Measurements from ENCODE around the gene CHD5. TPM values are rescaled to one million over a fixed set of nuclear protein-coding genes. Genes with fewer than 3 reads are reported as not detected.

The CHD5 gene
- under 1 TPM in 1 of 4 donors, not detected in 3; 0.30 TPM for total RNA-seq

DNA sequence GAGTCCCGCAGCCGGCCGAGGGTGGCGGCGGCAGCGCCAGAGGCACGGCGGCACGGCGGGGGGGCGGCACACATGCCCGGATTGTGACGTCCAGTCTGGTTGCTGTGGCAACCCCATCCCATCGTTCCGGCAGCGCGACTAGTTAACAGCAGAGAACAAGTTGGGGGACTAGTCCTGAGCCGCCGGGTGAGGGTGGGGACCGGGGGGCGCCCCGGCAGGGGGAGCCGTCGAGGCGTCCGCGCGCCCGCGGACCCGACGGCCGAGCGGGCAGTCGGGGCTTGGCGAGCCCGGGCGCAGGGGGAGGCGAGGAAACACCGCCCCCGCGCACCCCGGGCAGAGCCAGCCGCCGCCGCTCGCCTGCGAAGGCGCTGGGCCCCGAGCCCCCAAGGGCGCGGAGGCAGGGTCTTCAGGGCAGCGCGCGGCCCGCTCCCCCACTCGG, at the start of gene CHD5:
CHD5 (minus strand) TSS at position 54 of the 439 bp plus-strand sequence. CDS start 298 bp downstream, outside the sequence.
- no peak for TF ChIP-seq CTCF (IDR thresholded peaks at IDR 0.05)
- no peak for TF ChIP-seq POLR2A (IDR thresholded peaks at IDR 0.05)
- no peak for TF ChIP-seq EP300 (IDR thresholded peaks at IDR 0.05)
- H3K4me3 ChIP-seq, result peak within 1 kb of the TSS in 2 of 4 donors; percentile 9 to 46
- WGBS, 2 donors, result 2 to 12% methylated on average over 3 to 34 of the region's 57 CpGs
- H3K9me3 ChIP-seq, result no peaks in the 10 kb centered on the region
- peaks cover 0 to 40% (median 15%) of the 10 kb centered on the region in 4 donors for H3K4me1 ChIP-seq
- H3K36me3 ChIP-seq, result peaks cover 0 to 12% (median 0%) of the 10 kb centered on the region in 3 donors
- no peak within 1 kb of the TSS for H3K27ac ChIP-seq
- no peak for DNase-seq (ENCODE audit: low spot score in 2 of 2)
- peaks cover 5 to 45% of the 10 kb centered on the region in 2 donors for H3K27me3 ChIP-seq

- Histone ChIP-seq H3K9me3 (no peaks in the 10 kb centered on the region), H3K27ac (no peak overlapping the region), H3K4me1 (peaks cover 0 to 13% (median 0%) of the 10 kb centered on the region in 4 donors), H3K36me3 (peaks cover 0 to 97% (median 6%) of the 10 kb centered on the region in 3 donors), H3K27me3 (no peaks in the 10 kb centered on the region), H3K4me3 (no peak overlapping the region)
- 88 to 90% methylated on average over 8 of the region's 8 CpGs for WGBS, 2 donors
- no peak for DNase-seq (ENCODE audit: low spot score in 2 of 2)
- TF ChIP-seq POLR2A (IDR thresholded peaks at IDR 0.05) (no peak), EP300 (IDR thresholded peaks at IDR 0.05) (no peak), CTCF (IDR thresholded peaks at IDR 0.05) (no peak)
Measured at GRCh38 chr1:6225651-6226050, 45.5 kb upstream of the CHD5 start.

DNA sequence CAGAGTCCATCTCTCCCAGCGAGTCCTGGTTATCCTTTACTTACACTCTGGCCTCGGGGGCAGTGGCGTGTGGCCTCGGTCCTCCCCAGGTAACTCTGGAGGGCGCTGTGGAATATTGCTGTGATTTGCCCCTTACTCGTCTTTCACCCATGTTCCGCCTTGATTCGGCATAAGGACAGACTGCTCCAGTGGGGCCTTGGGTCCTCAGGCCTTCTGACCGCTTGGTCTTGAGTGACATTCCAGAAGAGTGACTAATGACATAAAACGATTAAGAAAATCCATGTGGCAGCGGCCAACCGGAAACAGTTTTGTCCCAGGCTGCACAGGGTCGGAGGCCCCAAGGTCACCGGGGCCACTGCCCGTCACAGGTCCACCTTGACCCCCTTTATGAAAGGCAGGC, 44.6 kb upstream of the CHD5 start:
- Histone ChIP-seq H3K27ac (no peak overlapping the region), H3K27me3 (no peaks in the 10 kb centered on the region), H3K4me3 (no peak overlapping the region), H3K4me1 (peaks cover 0 to 13% (median 0%) of the 10 kb centered on the region in 4 donors), H3K36me3 (peaks cover 0 to 92% (median 5%) of the 10 kb centered on the region in 3 donors), H3K9me3 (no peaks in the 10 kb centered on the region)
- no peak for DNase-seq (ENCODE audit: low spot score in 2 of 2)
- TF ChIP-seq CTCF (IDR thresholded peaks at IDR 0.05) (no peak), POLR2A (IDR thresholded peaks at IDR 0.05) (no peak), EP300 (IDR thresholded peaks at IDR 0.05) (no peak)
- 72 to 75% methylated on average over 15 of the region's 15 CpGs for WGBS, 2 donors

DNA sequence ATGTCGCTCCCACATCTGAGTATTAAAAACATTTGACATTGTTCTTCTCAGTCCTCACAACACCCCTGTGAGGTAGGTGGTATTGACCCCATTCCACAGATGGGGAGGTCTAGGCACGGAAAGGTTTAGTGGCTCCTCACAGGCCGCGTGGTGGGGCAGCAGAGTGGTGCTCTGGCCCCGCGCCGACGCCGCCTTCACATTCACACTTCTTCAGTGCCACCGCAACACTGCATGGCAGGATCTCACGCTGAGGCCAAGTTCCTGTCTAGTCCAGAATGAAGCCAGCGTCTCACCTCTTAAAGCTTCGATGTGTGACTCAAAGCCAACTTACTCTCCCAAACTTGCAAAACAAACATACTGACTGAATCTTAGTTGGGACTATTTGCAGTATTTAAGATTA, 43.5 kb upstream of the CHD5 start:
- peaks cover 0 to 13% (median 0%) of the 10 kb centered on the region in 4 donors for H3K4me1 ChIP-seq
- H3K27me3 ChIP-seq, result no peaks in the 10 kb centered on the region
- TF ChIP-seq POLR2A (IDR thresholded peaks at IDR 0.05) (no peak), CTCF (IDR thresholded peaks at IDR 0.05) (no peak), EP300 (IDR thresholded peaks at IDR 0.05) (no peak)
- no peak for DNase-seq (ENCODE audit: low spot score in 2 of 2)
- H3K4me3 ChIP-seq, result no peak overlapping the region
- peaks cover 0 to 81% (median 5%) of the 10 kb centered on the region in 3 donors for H3K36me3 ChIP-seq
- H3K27ac ChIP-seq, result no peak overlapping the region
- 96 to 97% methylated on average over 13 of the region's 13 CpGs for WGBS, 2 donors
- H3K9me3 ChIP-seq, result no peaks in the 10 kb centered on the region

GRCh38 chr1:6222636-6223035, 42.5 kb upstream of the CHD5 start:
- TF ChIP-seq CTCF (IDR thresholded peaks at IDR 0.05) (no peak), POLR2A (IDR thresholded peaks at IDR 0.05) (no peak), EP300 (IDR thresholded peaks at IDR 0.05) (no peak)
- DNase-seq (ENCODE audit: low spot score in 2 of 2), result peak in 1 of 2 donors; percentile 63
- WGBS, 2 donors, result 36 to 57% methylated on average over 6 of the region's 6 CpGs
- H3K27me3 ChIP-seq, result no peaks in the 10 kb centered on the region
- peak overlapping the region in 2 of 4 donors; percentile 22 to 55 for H3K27ac ChIP-seq
- no peak overlapping the region for H3K4me3 ChIP-seq
- H3K36me3 ChIP-seq, result peaks cover 0 to 71% (median 5%) of the 10 kb centered on the region in 3 donors
- H3K9me3 ChIP-seq, result no peaks in the 10 kb centered on the region
- H3K4me1 ChIP-seq, result peaks cover 0 to 13% (median 0%) of the 10 kb centered on the region in 4 donors

Measured in tibial nerve (tissue), 4 donors.